ACC112 (cell line): ENCODE measurements around the gene PDILT.
"Not testable (repeated sequence)": the region's sequence is repeated elsewhere in the genome, so short reads cannot be mapped to it uniquely, and the experiment has no call there.

Experiments
- H2AFZ ChIP-seq: fragments of 200-600 bp; sonication (generic); one replicate; pipeline ENCODE4 v1.6.0; 2017; ENCODE audit warnings: antibody characterized with exemption, low read length; ENCODE audit not compliant: unreplicated experiment
- H3K27ac ChIP-seq: fragments of 200-600 bp; sonication (generic); 2 replicates; pipeline ENCODE4 v1.5.1; 2014; ENCODE audit warnings: low read depth, mild to moderate bottlenecking, antibody characterized with exemption, low read length, moderate library complexity
- H3K27me3 ChIP-seq: fragments of 200-600 bp; sonication (generic); 2 replicates; pipeline ENCODE4 v1.6.1; 2014; ENCODE audit warnings: mild to moderate bottlenecking, antibody characterized with exemption, low read length, moderate library complexity, mixed read lengths; ENCODE audit not compliant: insufficient read depth
- H3K36me3 ChIP-seq: fragments of 200-600 bp; sonication (generic); 2 replicates; pipeline ENCODE4 v1.6.1; 2016; ENCODE audit warnings: mild to moderate bottlenecking, antibody characterized with exemption, low read length, moderate library complexity, mixed read lengths; ENCODE audit not compliant: insufficient read depth
- H3K4me1 ChIP-seq: fragments of 200-600 bp; sonication (generic); one replicate; pipeline ENCODE4 v1.6.1; 2016; ENCODE audit warnings: low read length, mixed read lengths; ENCODE audit not compliant: insufficient read depth, unreplicated experiment, control insufficient read depth
- H3K4me3 ChIP-seq: fragments of 200-600 bp; sonication (generic); 2 replicates; pipeline ENCODE4 v1.5.1; 2014; ENCODE audit warnings: mild to moderate bottlenecking, low read depth, low read length
- H3K79me2 ChIP-seq: fragments of 200-600 bp; sonication (generic); one replicate; pipeline ENCODE4 v1.6.0; 2016; ENCODE audit warnings: low read length; ENCODE audit not compliant: control insufficient read depth, unreplicated experiment, insufficient read depth

PDILT gene

DNA sequence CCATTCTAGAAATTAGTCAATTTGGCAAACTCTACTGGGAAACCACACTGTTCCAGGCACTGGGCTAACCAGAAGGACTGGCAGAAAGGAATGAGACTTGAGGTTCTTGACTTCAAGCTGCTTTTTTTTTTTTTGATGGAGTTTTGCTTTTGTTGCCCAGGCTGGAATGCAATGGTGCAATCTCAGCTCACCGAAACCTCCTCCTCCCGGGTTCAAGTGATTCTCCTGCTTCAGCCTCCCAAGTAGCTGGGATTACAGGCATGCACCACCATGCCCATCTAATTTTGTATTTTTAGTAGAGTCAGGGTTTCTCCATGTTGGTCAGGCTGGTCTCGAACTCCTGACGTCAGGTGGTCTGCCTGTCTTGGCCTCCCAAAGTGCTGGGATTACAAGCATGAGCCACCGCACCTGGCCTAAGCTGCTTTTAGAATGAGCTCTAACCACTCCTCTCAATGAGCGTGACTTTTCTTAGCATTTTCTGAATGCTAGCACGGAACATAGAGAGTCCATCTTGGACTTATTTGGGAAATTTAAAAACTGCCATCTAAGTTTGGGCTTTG lies 91.9 kb downstream of the PDILT start:
- H3K4me3 ChIP-seq, H3K4me1 ChIP-seq, H3K27me3 ChIP-seq, H3K27ac ChIP-seq, H3K36me3 ChIP-seq, H3K79me2 ChIP-seq, H2AFZ ChIP-seq: not testable (repeated sequence)

- H3K79me2 ChIP-seq, result no peaks in the 10 kb centered on the region
- H3K4me3 ChIP-seq, result no peak overlapping the region
- H3K27me3 ChIP-seq, result no peaks in the 10 kb centered on the region
- no peaks in the 10 kb centered on the region for H3K36me3 ChIP-seq
- H3K27ac ChIP-seq, result no peak overlapping the region
- H2AFZ ChIP-seq, result no peak overlapping the region
- H3K4me1 ChIP-seq, result no peaks in the 10 kb centered on the region
These were observed 93.0 kb downstream of the PDILT start for GRCh38 chr16:20311548-20311947.

DNA sequence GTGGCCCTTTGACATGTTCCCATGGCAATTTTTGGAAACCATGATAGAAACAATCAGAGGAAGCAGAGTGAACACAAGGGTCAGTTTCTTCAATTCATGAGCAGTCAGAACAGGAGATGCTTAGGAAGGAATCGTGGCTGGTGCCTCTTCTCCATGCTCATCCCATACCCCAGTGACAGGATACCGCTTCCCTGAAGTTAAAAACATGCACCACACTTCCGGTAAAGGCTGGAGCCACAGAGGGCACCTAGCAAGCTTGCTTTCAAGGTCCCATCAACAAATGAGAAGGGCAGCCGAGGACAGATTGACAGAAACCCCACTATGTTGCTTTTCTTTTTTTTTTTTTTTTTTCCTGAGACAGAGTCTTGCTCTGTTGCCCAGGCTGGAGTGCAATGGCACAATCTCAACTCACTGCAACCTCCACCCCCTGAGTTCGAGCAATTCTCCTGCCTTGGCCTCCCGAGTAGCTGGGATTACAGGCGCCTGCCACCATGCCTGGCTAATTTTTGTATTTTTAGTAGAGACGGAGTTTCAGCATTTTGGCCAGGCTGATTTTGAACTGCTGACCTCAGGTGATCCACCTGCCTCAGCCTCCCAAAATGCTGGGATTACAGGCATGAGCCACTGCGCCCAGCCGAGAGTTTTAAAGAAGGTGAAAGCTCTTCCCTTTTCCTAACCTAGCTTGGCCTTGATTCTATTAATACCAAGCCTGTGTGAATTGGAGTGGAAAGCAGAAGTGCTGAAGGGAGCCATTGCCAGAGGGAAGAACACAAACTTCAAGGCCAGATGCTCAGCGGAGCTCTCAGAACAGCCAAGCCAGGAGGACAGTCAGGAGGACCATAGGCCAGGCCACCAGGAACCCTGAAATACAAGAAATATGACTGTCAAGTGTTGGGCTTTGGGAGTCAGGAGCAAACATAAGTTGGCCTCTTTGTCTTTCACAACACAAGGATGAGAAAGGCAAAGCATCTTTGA lies 93.8 kb downstream of the PDILT start:
- Histone ChIP-seq H3K36me3 (no peaks in the 10 kb centered on the region), H3K79me2 (no peaks in the 10 kb centered on the region), H3K27ac (no peak overlapping the region), H3K4me1 (no peaks in the 10 kb centered on the region), H3K4me3 (no peak overlapping the region), H2AFZ (no peak overlapping the region), H3K27me3 (no peaks in the 10 kb centered on the region)

DNA sequence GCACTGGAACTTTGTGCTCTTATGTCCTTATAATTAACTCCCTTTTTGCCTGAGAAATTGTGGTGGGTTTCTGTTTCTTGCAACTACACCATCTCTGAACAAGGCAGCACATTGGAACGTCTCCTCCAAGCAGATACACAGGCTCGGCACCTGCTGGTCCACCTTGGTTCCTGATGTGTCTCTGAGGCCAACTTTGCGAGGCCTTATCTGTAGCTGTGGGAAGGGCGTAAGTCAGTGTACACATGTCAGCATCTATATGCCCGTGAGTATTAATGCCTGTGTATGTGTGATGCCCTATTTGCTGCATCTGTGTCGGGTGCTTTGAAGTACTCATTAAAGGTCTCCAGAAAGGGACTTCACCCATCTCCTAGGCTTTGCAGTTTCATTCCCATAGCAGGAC lies 94.8 kb downstream of the PDILT start:
- H3K27me3 ChIP-seq, result no peaks in the 10 kb centered on the region
- no peak overlapping the region for H2AFZ ChIP-seq
- no peak overlapping the region for H3K27ac ChIP-seq
- H3K4me3 ChIP-seq, result no peak overlapping the region
- no peaks in the 10 kb centered on the region for H3K36me3 ChIP-seq
- H3K79me2 ChIP-seq, result no peaks in the 10 kb centered on the region
- H3K4me1 ChIP-seq, result no peaks in the 10 kb centered on the region
